Breast epithelium (tissue), 3 donors: ENCODE data around the gene LRRC36.

Experiments
- POLR2A ChIP-seq: fragments of 450-650 bp; IDR thresholded peaks from one replicate; pipeline ENCODE4 v1.6.1; 2016; ENCODE audit warnings: antibody characterized with exemption, mild to moderate bottlenecking, moderate library complexity
- POLR2AphosphoS5 ChIP-seq, 3 donors: sonication (generic); formaldehyde crosslinking; IDR thresholded peaks; one replicate each; pipeline ENCODE4 v1.6.1; 2017; ENCODE audit warnings: antibody characterized with exemption in 3 of 3
- TF ChIP-seq, protein P1 (sequence below), 3 donors: fragments of 450-650 bp; IDR thresholded peaks; one replicate each; pipeline ENCODE4 v1.5.1; 2016 to 2017; ENCODE audit warnings: antibody characterized with exemption in 3 of 3, mild to moderate bottlenecking in 3 of 3, moderate library complexity in 3 of 3

DNA sequence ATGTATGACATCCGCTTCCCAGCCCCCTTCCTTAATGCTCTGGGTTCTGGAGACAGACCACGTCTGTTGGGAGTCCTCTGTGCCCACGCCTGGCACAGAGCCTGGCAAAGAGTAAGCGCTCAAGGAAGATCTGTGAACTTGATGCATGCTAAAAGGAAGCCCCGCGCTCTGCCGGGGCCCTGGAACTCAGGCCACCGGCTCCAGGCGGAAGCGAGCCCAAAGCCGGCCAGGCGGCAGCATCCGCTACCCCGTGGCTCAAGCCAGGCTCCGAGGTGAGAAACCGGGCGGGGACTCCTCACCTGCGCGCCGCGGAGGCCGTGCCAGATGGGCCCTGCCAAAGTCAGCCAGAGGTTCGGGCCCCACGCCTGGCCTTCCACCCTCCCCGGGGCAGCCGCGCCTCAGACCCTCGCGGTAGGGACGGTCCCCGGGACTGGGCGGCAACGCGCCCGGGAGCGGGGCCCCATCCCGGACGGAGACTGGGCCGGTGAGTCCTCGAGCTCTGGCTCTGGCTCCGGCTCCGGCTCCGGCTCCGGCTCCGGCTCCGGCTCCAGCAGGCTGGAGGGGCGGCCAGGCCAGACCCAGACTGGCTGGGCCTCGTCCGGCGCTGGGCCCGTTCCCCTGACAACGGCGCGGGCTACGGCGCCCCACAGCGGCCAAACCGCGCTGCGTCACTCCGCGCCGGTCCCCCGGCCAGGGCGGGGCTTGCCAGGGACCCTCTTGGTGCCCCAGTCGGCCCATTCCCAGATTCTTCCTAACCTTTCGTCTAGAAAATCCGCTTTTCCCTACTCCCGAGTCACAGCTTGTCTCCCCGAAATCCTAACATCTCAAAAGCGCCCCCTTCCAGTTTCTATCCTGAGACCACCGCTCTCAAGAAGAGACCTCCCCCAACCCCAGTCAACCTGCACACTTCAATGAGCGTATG, 89.5 kb downstream of the LRRC36 start, which contains the start of gene ZDHHC1:
- TF ChIP-seq POLR2A (peak; percentile 44), POLR2AphosphoS5 (IDR thresholded peaks at IDR 0.05) (peak in 1 of 3 donors; percentile 83)
- TF ChIP-seq, protein P1, sequence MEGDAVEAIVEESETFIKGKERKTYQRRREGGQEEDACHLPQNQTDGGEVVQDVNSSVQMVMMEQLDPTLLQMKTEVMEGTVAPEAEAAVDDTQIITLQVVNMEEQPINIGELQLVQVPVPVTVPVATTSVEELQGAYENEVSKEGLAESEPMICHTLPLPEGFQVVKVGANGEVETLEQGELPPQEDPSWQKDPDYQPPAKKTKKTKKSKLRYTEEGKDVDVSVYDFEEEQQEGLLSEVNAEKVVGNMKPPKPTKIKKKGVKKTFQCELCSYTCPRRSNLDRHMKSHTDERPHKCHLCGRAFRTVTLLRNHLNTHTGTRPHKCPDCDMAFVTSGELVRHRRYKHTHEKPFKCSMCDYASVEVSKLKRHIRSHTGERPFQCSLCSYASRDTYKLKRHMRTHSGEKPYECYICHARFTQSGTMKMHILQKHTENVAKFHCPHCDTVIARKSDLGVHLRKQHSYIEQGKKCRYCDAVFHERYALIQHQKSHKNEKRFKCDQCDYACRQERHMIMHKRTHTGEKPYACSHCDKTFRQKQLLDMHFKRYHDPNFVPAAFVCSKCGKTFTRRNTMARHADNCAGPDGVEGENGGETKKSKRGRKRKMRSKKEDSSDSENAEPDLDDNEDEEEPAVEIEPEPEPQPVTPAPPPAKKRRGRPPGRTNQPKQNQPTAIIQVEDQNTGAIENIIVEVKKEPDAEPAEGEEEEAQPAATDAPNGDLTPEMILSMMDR (IDR thresholded peaks at IDR 0.05): peak in 2 of 3 donors; percentile 40 to 52
